GM21786 (cell line): ENCODE measurements around the gene SLC8A2.
"Not testable (repeated sequence)": the region's sequence is repeated elsewhere in the genome, so short reads cannot be mapped to it uniquely, and the experiment has no call there.

Source experiments
- ATAC-seq: cut with Tn5 transposase; IDR thresholded peaks from one replicate; pipeline ENCODE4 v1.9.1; 2021; ENCODE audit not compliant: unreplicated experiment

The SLC8A2 gene

GRCh38 chr19:47414469-47414868 lies 57.2 kb downstream of the SLC8A2 start:
- no peak for ATAC-seq

- no peak for ATAC-seq
Measured at GRCh38 chr19:47413941-47414340, 57.8 kb downstream of the SLC8A2 start.

DNA sequence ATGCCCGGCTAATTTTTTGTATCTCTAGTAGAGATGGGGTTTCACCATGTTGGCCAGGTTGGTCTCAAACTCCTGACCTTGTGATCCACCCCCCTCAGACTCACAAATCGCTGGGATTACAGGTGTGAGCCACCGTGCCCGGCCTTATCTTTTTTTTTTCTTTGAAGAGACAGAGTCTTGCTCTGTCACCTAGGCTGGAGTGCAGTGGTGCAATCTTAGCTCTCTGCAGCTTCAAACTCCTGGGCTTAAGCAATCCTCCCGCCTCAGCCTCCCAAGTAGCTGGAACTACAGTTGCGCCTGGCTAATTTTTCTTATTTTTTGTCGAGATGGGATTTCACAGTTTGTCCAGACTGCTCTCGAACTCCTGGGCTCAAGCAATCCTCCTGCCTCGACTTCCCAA lies 60.0 kb downstream of the SLC8A2 start:
- ATAC-seq: not testable (repeated sequence)

GRCh38 chr19:47411101-47411500 lies 60.6 kb downstream of the SLC8A2 start:
- no peak for ATAC-seq

GRCh38 chr19:47408156-47408938 lies 63.3 kb downstream of the SLC8A2 start:
- ATAC-seq: no peak

GRCh38 chr19:47407417-47407774 lies 64.3 kb downstream of the SLC8A2 start:
- no peak for ATAC-seq

GRCh38 chr19:47406711-47407416 lies 64.8 kb downstream of the SLC8A2 start:
- ATAC-seq: no peak

GRCh38 chr19:47405854-47406417 lies 65.8 kb downstream of the SLC8A2 start:
- ATAC-seq: no peak

DNA sequence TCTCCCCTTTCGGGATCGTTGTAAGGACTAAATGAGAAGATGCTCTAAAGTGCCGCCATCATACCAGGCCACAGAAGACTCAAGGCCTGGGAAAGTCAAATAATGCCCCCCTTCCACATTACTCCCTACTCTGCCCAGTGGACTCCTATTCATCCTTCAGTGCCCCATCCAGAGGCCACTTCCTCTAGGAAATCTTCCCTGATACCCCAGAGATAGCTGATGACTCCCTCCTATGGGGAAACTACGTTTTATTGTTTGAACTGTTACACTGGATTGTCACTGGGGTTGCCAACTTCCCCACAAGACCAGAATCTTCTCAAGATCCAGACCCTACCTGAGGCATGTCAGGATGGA lies 66.5 kb downstream of the SLC8A2 start:
- no peak for ATAC-seq

DNA sequence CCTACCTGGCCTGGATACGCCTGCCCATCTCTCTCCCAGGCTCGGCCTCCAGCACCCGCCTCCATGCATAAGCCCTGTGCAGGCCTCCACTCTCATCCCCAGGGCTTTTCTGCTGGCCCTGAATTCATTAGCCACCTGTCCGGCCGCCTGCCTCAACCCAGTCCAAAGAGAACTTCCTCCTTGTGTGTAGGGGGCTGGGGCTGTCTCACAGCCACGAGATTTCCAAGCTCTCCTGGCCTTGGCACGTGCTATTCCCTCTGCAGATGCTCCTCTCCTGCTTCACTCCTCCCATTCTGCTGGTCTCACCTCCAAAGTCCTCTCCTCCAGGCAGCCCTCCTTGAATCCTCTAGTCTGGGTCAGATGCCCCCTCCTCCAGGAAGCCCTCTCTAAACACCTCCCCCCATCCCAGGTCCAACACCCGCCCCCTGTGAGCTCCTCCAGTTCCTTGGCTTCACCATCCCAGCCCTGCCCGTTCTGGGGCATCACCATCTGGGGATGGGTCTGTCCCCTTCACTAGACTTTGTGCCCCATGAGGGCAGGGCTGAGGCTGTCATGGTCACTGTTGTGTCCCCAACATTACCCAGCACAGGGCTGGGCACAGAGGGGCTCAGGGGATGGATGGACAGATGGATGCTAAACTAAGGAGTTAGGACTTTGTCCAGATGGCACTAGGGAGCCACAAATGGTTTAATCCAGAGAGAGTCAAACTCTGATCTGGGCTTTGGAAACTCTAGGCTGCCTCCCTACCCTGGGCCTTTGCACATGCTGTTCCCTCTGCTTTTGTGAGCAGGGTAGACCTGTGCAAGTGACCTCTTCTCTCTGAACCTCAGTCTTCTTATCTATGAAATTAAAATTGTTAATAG lies 67.1 kb downstream of the SLC8A2 start:
- no peak for ATAC-seq

DNA sequence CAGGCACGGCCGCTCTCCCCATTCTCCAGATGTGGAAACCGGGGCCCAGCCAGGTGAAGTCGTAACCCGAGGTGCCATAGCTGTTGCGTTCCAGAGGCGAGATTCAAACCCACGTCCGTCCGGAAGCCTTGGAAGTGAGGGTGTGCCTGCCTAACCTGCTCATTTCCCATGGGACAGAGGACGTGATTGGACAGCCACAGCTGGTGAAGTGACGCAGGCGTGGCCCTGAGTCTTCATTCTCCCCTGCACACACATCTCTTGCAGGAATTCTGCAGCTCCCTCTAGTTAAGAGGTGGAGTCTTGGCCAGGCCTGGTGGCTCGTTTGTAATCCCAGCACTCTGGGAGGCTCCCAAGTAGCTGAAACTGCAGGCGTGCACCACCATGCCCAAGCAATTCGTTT lies 69.2 kb downstream of the SLC8A2 start:
- no peak for ATAC-seq

DNA sequence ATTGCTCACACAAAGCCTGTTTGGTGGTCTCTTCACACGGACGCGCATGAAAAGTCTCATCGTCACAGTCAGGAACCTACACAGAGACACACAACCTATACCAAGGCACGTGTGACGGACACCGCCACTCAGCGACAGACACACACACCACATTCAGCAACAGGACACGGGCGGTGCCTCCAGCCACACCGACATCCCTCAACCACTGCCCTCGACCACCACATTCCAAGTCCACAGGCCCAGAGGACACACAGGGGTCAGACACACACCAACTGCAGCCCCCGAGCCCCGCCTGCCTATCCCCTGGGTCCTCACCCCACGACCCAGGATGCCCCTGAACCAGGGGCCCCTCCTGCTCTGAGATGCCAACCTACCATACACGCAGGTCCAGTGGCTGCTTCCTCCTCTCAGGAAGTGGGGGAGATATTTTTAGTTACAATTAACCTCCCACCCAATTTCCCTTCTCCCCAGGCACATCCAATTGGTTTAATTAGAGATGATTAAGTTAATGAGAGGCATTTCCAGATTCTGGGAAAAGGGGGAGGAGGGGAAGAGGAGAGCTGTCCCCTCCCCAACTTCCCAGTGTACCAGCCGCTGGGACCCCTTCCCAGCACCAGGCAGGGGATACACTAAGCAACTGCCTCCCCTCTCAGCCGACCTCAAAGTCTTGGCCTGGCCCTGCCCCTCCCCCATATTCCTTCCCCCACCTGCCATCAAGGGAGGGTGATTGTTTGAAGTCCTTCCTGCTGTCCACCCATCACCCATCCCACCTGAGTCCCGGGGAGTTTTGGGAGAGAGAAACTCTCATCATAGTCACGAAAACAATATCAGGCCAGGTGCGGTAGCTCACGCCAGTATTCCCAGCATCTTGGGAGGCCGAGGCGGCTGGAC lies 72.7 kb downstream of the SLC8A2 start:
- no peak for ATAC-seq

GRCh38 chr19:47391510-47392223 lies 80.0 kb downstream of the SLC8A2 start:
- ATAC-seq: no peak

GRCh38 chr19:47390533-47391488 lies 80.9 kb downstream of the SLC8A2 start:
- no peak for ATAC-seq

DNA sequence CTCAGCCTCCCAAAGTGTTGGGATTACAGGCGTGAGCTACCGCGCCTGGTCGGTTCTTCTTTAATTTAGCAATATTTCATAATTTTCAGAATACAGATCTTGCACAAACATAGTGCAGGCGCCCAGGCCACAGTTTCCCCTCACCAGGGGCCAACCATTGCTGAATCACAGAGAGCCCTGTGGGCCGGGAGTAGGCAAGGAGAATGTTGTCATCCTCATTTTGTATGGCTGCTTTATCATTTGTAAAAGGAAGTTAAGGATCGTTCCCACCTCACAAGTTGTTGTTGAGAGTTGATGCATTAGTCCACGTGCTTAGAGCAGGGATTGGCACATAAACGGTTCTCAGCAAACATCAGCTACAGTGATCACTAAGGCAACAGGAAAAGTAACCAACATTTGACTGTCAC lies 82.5 kb downstream of the SLC8A2 start:
- ATAC-seq: no peak

- not testable (repeated sequence) for ATAC-seq
Measured at GRCh38 chr19:47388721-47389120, 83.0 kb downstream of the SLC8A2 start.

DNA sequence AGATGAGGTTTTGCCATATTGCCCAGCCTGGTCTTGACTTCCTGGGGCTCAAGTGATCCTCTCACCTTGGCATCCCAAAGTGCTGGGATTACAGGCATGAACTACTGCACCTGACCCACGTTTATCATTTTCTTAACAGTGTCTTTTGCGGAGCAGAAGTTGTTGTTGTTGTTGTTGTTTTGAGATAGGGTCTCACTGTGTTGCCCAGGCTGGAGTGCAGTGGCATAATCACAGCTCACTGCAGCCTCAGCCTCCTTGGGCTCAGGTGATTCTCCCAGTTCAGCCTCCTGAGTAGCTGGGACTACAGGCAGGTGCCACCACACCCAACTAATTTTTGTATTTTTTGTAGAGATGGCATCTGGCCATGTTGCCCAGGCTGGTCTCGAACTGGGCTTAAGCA lies 84.1 kb downstream of the SLC8A2 start:
- ATAC-seq: not testable (repeated sequence)

DNA sequence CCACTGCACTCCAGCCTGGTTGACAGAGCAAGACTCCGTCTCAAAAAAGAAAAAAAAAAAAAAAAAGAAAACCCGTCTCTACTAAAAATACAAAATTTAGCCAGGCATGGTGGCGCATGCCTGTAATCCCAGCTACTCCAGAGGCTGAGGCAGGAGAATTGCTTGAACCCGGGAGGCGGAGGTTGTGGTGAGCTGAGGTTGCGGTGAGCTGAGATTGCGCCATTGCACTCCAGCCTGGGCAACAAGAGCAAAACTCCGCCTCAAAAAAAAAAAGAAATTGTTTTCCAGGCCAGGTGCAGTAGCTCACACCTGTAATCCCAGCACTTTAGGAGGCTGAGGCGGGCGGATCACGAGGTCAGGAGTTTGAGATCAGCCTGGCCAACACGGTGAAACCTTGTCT lies 85.1 kb downstream of the SLC8A2 start:
- ATAC-seq: not testable (repeated sequence)

GRCh38 chr19:47384533-47384932 lies 87.2 kb downstream of the SLC8A2 start:
- not testable (repeated sequence) for ATAC-seq
